ENCODE data around the gene NPIPA7.
"Not testable (repeated sequence)": the region's sequence is repeated elsewhere in the genome, so short reads cannot be mapped to it uniquely, and the experiment has no call there.

NPIPA7 gene

GRCh38 chr16:16420515-16420914, 41.6 kb downstream of the NPIPA7 start:
- not testable (repeated sequence) for DNase-seq

- DNase-seq: not testable (repeated sequence)
Measured at GRCh38 chr16:16425146-16425545, 46.2 kb downstream of the NPIPA7 start.

- DNase-seq: not testable (repeated sequence)
Measured at GRCh38 chr16:16431135-16431534, 52.2 kb downstream of the NPIPA7 start.

GRCh38 chr16:16434711-16435110, 55.8 kb downstream of the NPIPA7 start:
- DNase-seq: not testable (repeated sequence)

- not testable (repeated sequence) for DNase-seq
Measured at GRCh38 chr16:16441401-16441800, 62.5 kb downstream of the NPIPA7 start.

All from midbrain (tissue), 1 donor.